Endodermal cell (in vitro differentiated cells): ENCODE measurements around the gene ZCCHC24. TPM values are rescaled to one million over a fixed set of nuclear protein-coding genes. Genes with fewer than 3 reads are reported as not detected.

Source experiments
- DNase-seq: peaks from one replicate; pipeline ENCODE4 v3.0.0-alpha.2; 2017
- H3K27ac ChIP-seq: 2 replicates; pipeline ENCODE4 v1.5.1; 2013; ENCODE audit warnings: mild to moderate bottlenecking, low read depth, low read length, moderate library complexity
- H3K27me3 ChIP-seq: 2 replicates; pipeline ENCODE4 v1.6.1; 2013; ENCODE audit warnings: mild to moderate bottlenecking, low read length, moderate library complexity; ENCODE audit not compliant: insufficient read depth, control insufficient read depth, poor library complexity, severe bottlenecking
- H3K36me3 ChIP-seq: 2 replicates; pipeline ENCODE4 v1.7.0; 2013; ENCODE audit warnings: mild to moderate bottlenecking, low read length, moderate library complexity; ENCODE audit not compliant: control insufficient read depth, insufficient read depth
- H3K4me1 ChIP-seq: one replicate; pipeline ENCODE4 v1.7.0; 2013; ENCODE audit warnings: low read length; ENCODE audit not compliant: control insufficient read depth, insufficient read depth
- H3K4me3 ChIP-seq: 2 replicates; pipeline ENCODE4 v1.5.1; 2013; ENCODE audit warnings: mild to moderate bottlenecking, low read length, moderate library complexity
- H3K9ac ChIP-seq: 2 replicates; pipeline ENCODE4 v1.6.1; 2013; ENCODE audit warnings: mild to moderate bottlenecking, low read length, moderate library complexity; ENCODE audit not compliant: poor library complexity, severe bottlenecking; ENCODE audit errors: extremely low read depth
- H3K9me3 ChIP-seq: 2 replicates; pipeline ENCODE4 v1.6.1; 2013; ENCODE audit warnings: mild to moderate bottlenecking, low read length, moderate library complexity; ENCODE audit not compliant: control insufficient read depth
- H3K27ac Mint-ChIP-seq: 2 replicates; pipeline ENCODE4 v1.8.0; 2020; ENCODE audit warnings: mixed read lengths
- H3K27me3 Mint-ChIP-seq: 2 replicates; pipeline ENCODE4 v1.8.0; 2021; ENCODE audit warnings: mild to moderate bottlenecking, mixed read lengths; ENCODE audit not compliant: insufficient read depth
- H3K36me3 Mint-ChIP-seq: 2 replicates; pipeline ENCODE4 v1.8.0; 2020; ENCODE audit warnings: low read depth, mixed read lengths
- H3K4me1 Mint-ChIP-seq: 2 replicates; pipeline ENCODE4 v1.8.0; 2020; ENCODE audit warnings: mixed read lengths
- H3K4me3 Mint-ChIP-seq: 2 replicates; pipeline ENCODE4 v1.8.0; 2020; ENCODE audit warnings: mild to moderate bottlenecking, moderate library complexity, mixed read lengths
- H3K9me3 Mint-ChIP-seq: 2 replicates; pipeline ENCODE4 v1.8.0; 2020; ENCODE audit warnings: mild to moderate bottlenecking, mixed read lengths
- CTCF ChIP-seq: fragments of 200-600 bp; sonication (generic); conservative IDR thresholded peaks from 2 replicates; pipeline ENCODE4 v1.5.0; 2021; ENCODE audit warnings: antibody characterized with exemption, mild to moderate bottlenecking
- WGBS, 2 experiments: methylation state at CpG; one replicate each; pipeline versions ENCODE4 v1.1.5 to v1.1.7; 2013; ENCODE audit warnings: missing lambda C conversion rate in 2 of 2, mixed read lengths in 1 of 2; ENCODE audit not compliant: insufficient coverage in 1 of 2, insufficient read length in 1 of 2; 5-methylcytosine and 5-hydroxymethylcytosine counted together
- total RNA-seq, 2 donors: library from RNA; stranded (reverse); fragmentation: NEBNext Ultra II Directional in 1 of 2; extraction: Animal tissue kit (Norgen Biotek cat#: 25700) in 1 of 2; gene quantifications; 2 replicates in 1 of 2; 3 replicates in 1 of 2; pipeline ENCODE4 v1.2.1, GENCODE V29; 2021

The ZCCHC24 gene
- total RNA-seq, 2 donors from 2014 or later, result 7.6 to 10.7 TPM

DNA sequence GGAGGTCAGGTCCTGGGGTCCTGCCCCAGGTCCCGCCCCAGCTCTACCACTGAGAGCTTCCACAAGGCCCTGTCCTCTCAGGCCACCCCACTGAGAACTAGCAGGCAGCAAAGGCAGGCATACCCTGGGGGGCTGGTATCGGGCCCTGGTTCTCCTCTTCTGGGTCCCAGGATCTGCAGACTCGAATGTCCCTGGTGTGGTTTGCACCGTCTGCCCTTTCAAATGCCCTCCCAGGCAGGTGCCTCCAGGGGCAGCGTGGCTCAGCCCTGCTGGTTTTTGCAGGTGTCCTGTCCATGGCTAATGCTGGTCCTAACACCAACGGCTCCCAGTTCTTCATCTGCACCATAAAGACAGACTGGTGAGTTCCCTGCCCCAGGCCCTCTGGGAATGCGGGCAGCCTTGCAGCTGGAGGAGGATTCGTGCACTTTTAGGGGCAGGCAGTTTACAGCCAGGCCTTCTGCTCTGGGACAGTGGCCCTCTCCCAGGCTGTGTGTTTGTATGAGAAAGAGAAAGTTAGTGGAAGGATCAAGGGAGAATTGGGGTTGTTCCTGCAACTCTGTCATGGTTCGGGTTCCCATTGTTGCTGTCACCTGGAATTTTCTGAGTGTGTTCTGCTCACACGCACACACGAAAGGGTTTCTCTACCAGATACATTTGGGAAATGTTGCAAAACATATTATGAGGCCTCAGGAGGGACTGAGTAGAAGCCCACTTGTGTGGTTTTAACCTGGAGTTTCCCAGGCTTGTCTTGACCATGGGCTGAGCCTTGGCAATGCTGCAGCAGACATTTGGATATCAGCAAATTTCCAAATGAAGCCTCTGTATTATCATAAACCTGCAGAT lies 93.2 kb downstream of the ZCCHC24 start:
- Histone ChIP-seq H3K4me1 (no peaks in the 10 kb centered on the region), H3K27ac (no peak overlapping the region), H3K9ac (no peak overlapping the region), H3K4me3 (no peak overlapping the region), H3K27me3 (no peaks in the 10 kb centered on the region), H3K36me3 (peaks cover 55% of the 10 kb centered on the region), H3K9me3 (no peaks in the 10 kb centered on the region)
- no peaks in the 10 kb centered on the region for H3K27me3 Mint-ChIP-seq
- no peaks in the 10 kb centered on the region for H3K9me3 Mint-ChIP-seq
- H3K4me3 Mint-ChIP-seq, result no peak overlapping the region
- no peak for DNase-seq
- no peak overlapping the region for H3K27ac Mint-ChIP-seq
- no peak for TF ChIP-seq CTCF
- WGBS, 2 experiments, result 90 to 93% methylated on average over 7 to 11 of the region's 11 CpGs
- peaks cover 3% of the 10 kb centered on the region for H3K4me1 Mint-ChIP-seq
- H3K36me3 Mint-ChIP-seq, result peaks cover 67% of the 10 kb centered on the region

GRCh38 chr10:79351332-79351731 lies 94.1 kb downstream of the ZCCHC24 start:
- H3K27me3 Mint-ChIP-seq, result no peaks in the 10 kb centered on the region
- Histone ChIP-seq H3K4me1 (peaks cover 6% of the 10 kb centered on the region), H3K4me3 (no peak overlapping the region), H3K27me3 (no peaks in the 10 kb centered on the region), H3K9me3 (no peaks in the 10 kb centered on the region), H3K27ac (no peak overlapping the region), H3K36me3 (peaks cover 55% of the 10 kb centered on the region), H3K9ac (no peak overlapping the region)
- no peak for DNase-seq
- peaks cover 3% of the 10 kb centered on the region for H3K4me1 Mint-ChIP-seq
- H3K36me3 Mint-ChIP-seq, result peaks cover 61% of the 10 kb centered on the region
- H3K9me3 Mint-ChIP-seq, result no peaks in the 10 kb centered on the region
- H3K27ac Mint-ChIP-seq, result no peak overlapping the region
- H3K4me3 Mint-ChIP-seq, result no peak overlapping the region
- TF ChIP-seq CTCF, result no peak
- WGBS, 2 experiments, result 92 to 98% methylated on average over 9 to 13 of the region's 13 CpGs

- H3K4me1 Mint-ChIP-seq, result peaks cover 6% of the 10 kb centered on the region
- TF ChIP-seq CTCF, result no peak
- no peaks in the 10 kb centered on the region for H3K27me3 ChIP-seq
- 90 to 96% methylated on average over 6 to 21 of the region's 21 CpGs for WGBS, 2 experiments
- H3K36me3 Mint-ChIP-seq, result peaks cover 54% of the 10 kb centered on the region
- H3K36me3 ChIP-seq, result peaks cover 55% of the 10 kb centered on the region
- no peak overlapping the region for H3K4me3 Mint-ChIP-seq
- DNase-seq, result no peak
- H3K27me3 Mint-ChIP-seq, result no peaks in the 10 kb centered on the region
- no peak overlapping the region for H3K27ac ChIP-seq
- no peaks in the 10 kb centered on the region for H3K9me3 ChIP-seq
- H3K27ac Mint-ChIP-seq, result no peak overlapping the region
- peaks cover 14% of the 10 kb centered on the region for H3K4me1 ChIP-seq
- H3K4me3 ChIP-seq, result no peak overlapping the region
- H3K9me3 Mint-ChIP-seq, result no peaks in the 10 kb centered on the region
- H3K9ac ChIP-seq, result no peak overlapping the region
These were observed 94.8 kb downstream of the ZCCHC24 start for GRCh38 chr10:79350407-79351154.
